Transverse colon (tissue), 4 donors: ENCODE measurements around the gene MEGF11.

Experiments used
- CTCF ChIP-seq, 5 experiments: fragments of 200-600 bp in 3 of 5; fragments of 450-650 bp in 2 of 5; sonication (generic) in 3 of 5; IDR thresholded peaks; 1 replicate in 2 of 5; 2 replicates in 3 of 5; pipeline ENCODE4 v1.5.1; 2016 to 2017; ENCODE audit warnings: antibody characterized with exemption in 5 of 5, inconsistent platforms in 3 of 5, mild to moderate bottlenecking in 2 of 5, moderate library complexity in 1 of 5
- EP300 ChIP-seq: sonication (generic); formaldehyde crosslinking; IDR thresholded peaks from one replicate; pipeline ENCODE4 v1.6.1; 2017; ENCODE audit warnings: antibody characterized with exemption, low read depth
- POLR2A ChIP-seq: fragments of 450-650 bp; IDR thresholded peaks from one replicate; pipeline ENCODE4 v1.6.1; 2016; ENCODE audit warnings: antibody characterized with exemption, mild to moderate bottlenecking, moderate library complexity
- POLR2AphosphoS5 ChIP-seq, 3 donors: sonication (generic); formaldehyde crosslinking; IDR thresholded peaks; one replicate each; pipeline ENCODE4 v1.6.1; 2016; ENCODE audit warnings: antibody characterized with exemption in 3 of 3

GRCh38 chr15:65935391-65935790, 318.2 kb downstream of the MEGF11 start:
- TF ChIP-seq CTCF (IDR thresholded peaks at IDR 0.05) (no peak), POLR2AphosphoS5 (IDR thresholded peaks at IDR 0.05) (no peak), EP300 (no peak), POLR2A (no peak)
